Mesendoderm (in vitro differentiated cells): ENCODE data around the gene CASP14.
A peak's percentile ranks its signal among the peaks of the same experiment; 100 is the strongest.
"Not testable (repeated sequence)": the region's sequence is repeated elsewhere in the genome, so short reads cannot be mapped to it uniquely, and the experiment has no call there.

Experiments
- DNase-seq: peaks from one replicate; pipeline ENCODE4 v3.0.0; 2013
- H2AK5ac ChIP-seq: 2 replicates; pipeline ENCODE4 v1.6.1; 2013; ENCODE audit warnings: low read length, inconsistent platforms
- H2BK120ac ChIP-seq: 2 replicates; pipeline ENCODE4 v1.6.1; 2013; ENCODE audit warnings: low read depth, mild to moderate bottlenecking, low read length, moderate library complexity, mixed read lengths
- H2BK15ac ChIP-seq: replicated peaks from 2 replicates; pipeline ENCODE4 v1.6.1; 2013; ENCODE audit warnings: low read depth, mild to moderate bottlenecking, moderate library complexity
- H2BK5ac ChIP-seq: 2 replicates; pipeline ENCODE4 v1.6.1; 2013; ENCODE audit warnings: low read length, inconsistent platforms
- H3K18ac ChIP-seq: 2 replicates; pipeline ENCODE4 v1.6.1; 2013; ENCODE audit warnings: mild to moderate bottlenecking, low read length, mixed read lengths
- H3K23ac ChIP-seq: one replicate; pipeline ENCODE4 v1.6.1; 2013; ENCODE audit warnings: low read length
- H3K27ac ChIP-seq: 2 replicates; pipeline ENCODE4 v1.5.1; 2013; ENCODE audit warnings: low read depth, mild to moderate bottlenecking, inconsistent platforms, low read length, moderate library complexity
- H3K27me3 ChIP-seq: 2 replicates; pipeline ENCODE4 v1.6.1; 2013; ENCODE audit warnings: low read length, control low read depth, mild to moderate bottlenecking, inconsistent platforms; ENCODE audit not compliant: insufficient read depth, poor library complexity
- H3K36me3 ChIP-seq: 2 replicates; pipeline ENCODE4 v1.6.1; 2013; ENCODE audit warnings: low read length, inconsistent platforms; ENCODE audit not compliant: control insufficient read depth, insufficient read depth
- H3K4ac ChIP-seq: one replicate; pipeline ENCODE4 v1.6.1; 2013; ENCODE audit warnings: low read depth, mild to moderate bottlenecking, low read length, moderate library complexity
- H3K4me1 ChIP-seq: 2 replicates; pipeline ENCODE4 v1.6.1; 2013; ENCODE audit warnings: low read depth, low read length, inconsistent platforms; ENCODE audit not compliant: control insufficient read depth
- H3K4me2 ChIP-seq: 2 replicates; pipeline ENCODE4 v1.6.1; 2013; ENCODE audit warnings: low read length
- H3K4me3 ChIP-seq: 2 replicates; pipeline ENCODE4 v1.5.1; 2013; ENCODE audit warnings: mild to moderate bottlenecking, low read length
- H3K56ac ChIP-seq: one replicate; pipeline ENCODE4 v1.6.1; 2013; ENCODE audit warnings: low read length
- H3K79me1 ChIP-seq: 2 replicates; pipeline ENCODE4 v1.6.1; 2013; ENCODE audit warnings: low read length, inconsistent platforms
- H3K79me2 ChIP-seq: 2 replicates; pipeline ENCODE4 v1.6.1; 2013; ENCODE audit warnings: mild to moderate bottlenecking, low read length; ENCODE audit not compliant: control insufficient read depth, insufficient read depth
- H3K9ac ChIP-seq: 2 replicates; pipeline ENCODE4 v1.6.1; 2013; ENCODE audit warnings: low read length, inconsistent platforms
- H4K5ac ChIP-seq: one replicate; pipeline ENCODE4 v1.6.1; 2013; ENCODE audit warnings: low read length
- H4K8ac ChIP-seq: one replicate; pipeline ENCODE4 v1.6.1; 2013; ENCODE audit warnings: low read depth, mild to moderate bottlenecking, control low read depth, low read length, moderate library complexity
- WGBS: extraction: QIAGEN DNeasy Blood & Tissue Kit; methylation state at CpG from one replicate; pipeline ENCODE4 v1.1.7; 2013; ENCODE audit warnings: low lambda C conversion rate, missing lambda C conversion rate; ENCODE audit not compliant: insufficient coverage; ENCODE audit errors: extremely low coverage; 5-methylcytosine and 5-hydroxymethylcytosine counted together

CASP14 gene

GRCh38 chr19:15047680-15048079, 1.6 kb upstream of the CASP14 start:
- no peak overlapping the region for H3K4me3 ChIP-seq
- no peak overlapping the region for H3K4me2 ChIP-seq
- H2BK120ac ChIP-seq: no peak overlapping the region
- H2BK15ac ChIP-seq: no peak overlapping the region
- H2AK5ac ChIP-seq: no peak overlapping the region
- no peak overlapping the region for H4K8ac ChIP-seq
- WGBS: no CpG with 5 or more reads among the region's 11 CpGs
- H3K27ac ChIP-seq: no peak overlapping the region
- no peaks in the 10 kb centered on the region for H3K79me2 ChIP-seq
- H3K27me3 ChIP-seq: no peaks in the 10 kb centered on the region
- no peak for DNase-seq
- no peak overlapping the region for H2BK5ac ChIP-seq
- H3K4ac ChIP-seq: no peak overlapping the region
- no peaks in the 10 kb centered on the region for H3K4me1 ChIP-seq
- H3K36me3 ChIP-seq: no peaks in the 10 kb centered on the region
- H3K18ac ChIP-seq: no peak overlapping the region
- no peak overlapping the region for H3K9ac ChIP-seq
- no peak overlapping the region for H4K5ac ChIP-seq
- no peak overlapping the region for H3K23ac ChIP-seq
- no peak overlapping the region for H3K56ac ChIP-seq
- no peaks in the 10 kb centered on the region for H3K79me1 ChIP-seq

- Histone ChIP-seq H3K27ac (no peak overlapping the region), H3K4me2 (no peak overlapping the region), H3K9ac (no peak overlapping the region), H3K18ac (no peak overlapping the region), H3K4me1 (no peaks in the 10 kb centered on the region), H3K23ac (no peak overlapping the region), H2AK5ac (no peak overlapping the region), H3K79me2 (no peaks in the 10 kb centered on the region), H3K4me3 (no peak overlapping the region), H2BK15ac (no peak overlapping the region), H2BK120ac (no peak overlapping the region), H3K4ac (no peak overlapping the region), H3K27me3 (no peaks in the 10 kb centered on the region), H3K56ac (no peak overlapping the region), H4K8ac (no peak overlapping the region), H3K79me1 (no peaks in the 10 kb centered on the region), H3K36me3 (no peaks in the 10 kb centered on the region), H2BK5ac (no peak overlapping the region), H4K5ac (no peak overlapping the region)
- no peak for DNase-seq
- WGBS: no CpG with 5 or more reads among the region's 5 CpGs
Observed at GRCh38 chr19:15048128-15048527, 1.2 kb upstream of the CASP14 start.

- Histone ChIP-seq H2BK15ac (no peak overlapping the region), H3K4me1 (no peaks in the 10 kb centered on the region), H4K5ac (no peak overlapping the region), H3K79me1 (no peaks in the 10 kb centered on the region), H3K9ac (no peak overlapping the region), H3K27me3 (no peaks in the 10 kb centered on the region), H3K4ac (no peak overlapping the region), H3K36me3 (no peaks in the 10 kb centered on the region), H3K27ac (no peak overlapping the region), H4K8ac (no peak overlapping the region), H2BK5ac (no peak overlapping the region), H2BK120ac (no peak overlapping the region), H3K56ac (no peak overlapping the region), H3K4me2 (no peak overlapping the region), H3K4me3 (no peak overlapping the region), H2AK5ac (no peak overlapping the region), H3K23ac (no peak overlapping the region), H3K79me2 (no peaks in the 10 kb centered on the region), H3K18ac (no peak overlapping the region)
- DNase-seq: no peak
- 100% methylated on average over 2 of the region's 2 CpGs for WGBS
Observed at GRCh38 chr19:15050639-15051038, 1.4 kb downstream of the CASP14 start.

- Histone ChIP-seq H3K9ac (no peak overlapping the region), H3K79me2 (no peaks in the 10 kb centered on the region), H3K79me1 (no peaks in the 10 kb centered on the region), H3K36me3 (no peaks in the 10 kb centered on the region), H2BK120ac (no peak overlapping the region), H4K8ac (no peak overlapping the region), H3K27ac (no peak overlapping the region), H2BK15ac (no peak overlapping the region), H3K4me2 (no peak overlapping the region), H4K5ac (no peak overlapping the region), H3K4me1 (no peaks in the 10 kb centered on the region), H3K18ac (no peak overlapping the region), H3K27me3 (no peaks in the 10 kb centered on the region), H3K4me3 (no peak overlapping the region), H3K23ac (no peak overlapping the region), H2BK5ac (no peak overlapping the region), H2AK5ac (no peak overlapping the region), H3K4ac (no peak overlapping the region), H3K56ac (no peak overlapping the region)
- no CpG with 5 or more reads among the region's 12 CpGs for WGBS
- DNase-seq: no peak
Observed at GRCh38 chr19:15062036-15062435, 12.8 kb downstream of the CASP14 start.

GRCh38 chr19:15070386-15070785, 21.1 kb downstream of the CASP14 start:
- H3K79me2 ChIP-seq, H3K79me1 ChIP-seq, H3K4ac ChIP-seq, H3K4me3 ChIP-seq, H4K5ac ChIP-seq, H4K8ac ChIP-seq, H3K4me1 ChIP-seq, H3K27ac ChIP-seq, DNase-seq, H2BK15ac ChIP-seq, H2BK120ac ChIP-seq, H3K56ac ChIP-seq, H3K4me2 ChIP-seq, H3K9ac ChIP-seq, H2BK5ac ChIP-seq, H2AK5ac ChIP-seq, H3K18ac ChIP-seq, H3K36me3 ChIP-seq, H3K23ac ChIP-seq, H3K27me3 ChIP-seq: not testable (repeated sequence)
- no CpG with 5 or more reads among the region's 4 CpGs for WGBS

- H3K4me1 ChIP-seq: no peaks in the 10 kb centered on the region
Observed at GRCh38 chr19:15072930-15073647, 23.8 kb downstream of the CASP14 start.

More at GRCh38 chr19:15072930-15073647, 23.8 kb downstream of the CASP14 start:
- WGBS: no CpG with 5 or more reads among the region's 23 CpGs
- no peak overlapping the region for H3K4ac ChIP-seq
- H3K4me2 ChIP-seq: no peak overlapping the region
- no peak overlapping the region for H2BK5ac ChIP-seq
- no peaks in the 10 kb centered on the region for H3K79me1 ChIP-seq
- H2BK120ac ChIP-seq: no peak overlapping the region
- no peak overlapping the region for H4K5ac ChIP-seq
- H3K56ac ChIP-seq: peak overlapping the region; percentile 34
- no peak overlapping the region for H3K9ac ChIP-seq
- no peak overlapping the region for H3K18ac ChIP-seq
- no peak overlapping the region for H3K4me3 ChIP-seq
- peak; percentile 94 for DNase-seq
- no peaks in the 10 kb centered on the region for H3K27me3 ChIP-seq
- H3K27ac ChIP-seq: peak overlapping the region; percentile 62
- H2BK15ac ChIP-seq: no peak overlapping the region
- H3K23ac ChIP-seq: no peak overlapping the region
- no peak overlapping the region for H4K8ac ChIP-seq
- H2AK5ac ChIP-seq: no peak overlapping the region
- H3K79me2 ChIP-seq: no peaks in the 10 kb centered on the region
- no peaks in the 10 kb centered on the region for H3K36me3 ChIP-seq
